VCaP (cell line): ENCODE measurements around the gene STXBP2.

Experiments
- H3K27ac ChIP-seq: fragments of 450-650 bp; 2 replicates; pipeline ENCODE4 v1.5.1; 2017
- TF ChIP-seq, protein P1 (sequence below): fragments of 450-650 bp; conservative IDR thresholded peaks from 2 replicates; pipeline ENCODE4 v1.5.1; 2017; ENCODE audit warnings: mild to moderate bottlenecking, moderate library complexity

STXBP2 gene

DNA sequence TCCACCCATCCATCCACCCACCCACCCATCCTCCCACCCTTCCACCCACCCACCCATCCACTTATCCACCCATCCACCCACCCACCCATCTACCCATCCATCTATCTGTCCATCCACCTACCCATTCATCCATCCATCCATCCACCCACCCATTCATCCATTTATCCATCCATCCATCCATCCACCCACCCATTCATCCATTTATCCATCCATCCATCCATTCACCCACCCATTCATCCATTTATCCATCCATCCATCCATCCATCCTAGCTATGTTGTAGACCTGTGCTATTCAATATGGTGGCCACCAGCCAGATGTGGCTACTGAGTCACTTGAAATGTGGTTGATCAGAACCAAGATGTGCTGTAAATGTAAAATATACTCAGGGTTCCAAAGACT lies 36.2 kb upstream of the STXBP2 start:
- no peak overlapping the region for H3K27ac ChIP-seq
- TF ChIP-seq, protein P1, sequence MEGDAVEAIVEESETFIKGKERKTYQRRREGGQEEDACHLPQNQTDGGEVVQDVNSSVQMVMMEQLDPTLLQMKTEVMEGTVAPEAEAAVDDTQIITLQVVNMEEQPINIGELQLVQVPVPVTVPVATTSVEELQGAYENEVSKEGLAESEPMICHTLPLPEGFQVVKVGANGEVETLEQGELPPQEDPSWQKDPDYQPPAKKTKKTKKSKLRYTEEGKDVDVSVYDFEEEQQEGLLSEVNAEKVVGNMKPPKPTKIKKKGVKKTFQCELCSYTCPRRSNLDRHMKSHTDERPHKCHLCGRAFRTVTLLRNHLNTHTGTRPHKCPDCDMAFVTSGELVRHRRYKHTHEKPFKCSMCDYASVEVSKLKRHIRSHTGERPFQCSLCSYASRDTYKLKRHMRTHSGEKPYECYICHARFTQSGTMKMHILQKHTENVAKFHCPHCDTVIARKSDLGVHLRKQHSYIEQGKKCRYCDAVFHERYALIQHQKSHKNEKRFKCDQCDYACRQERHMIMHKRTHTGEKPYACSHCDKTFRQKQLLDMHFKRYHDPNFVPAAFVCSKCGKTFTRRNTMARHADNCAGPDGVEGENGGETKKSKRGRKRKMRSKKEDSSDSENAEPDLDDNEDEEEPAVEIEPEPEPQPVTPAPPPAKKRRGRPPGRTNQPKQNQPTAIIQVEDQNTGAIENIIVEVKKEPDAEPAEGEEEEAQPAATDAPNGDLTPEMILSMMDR, result no peak

DNA sequence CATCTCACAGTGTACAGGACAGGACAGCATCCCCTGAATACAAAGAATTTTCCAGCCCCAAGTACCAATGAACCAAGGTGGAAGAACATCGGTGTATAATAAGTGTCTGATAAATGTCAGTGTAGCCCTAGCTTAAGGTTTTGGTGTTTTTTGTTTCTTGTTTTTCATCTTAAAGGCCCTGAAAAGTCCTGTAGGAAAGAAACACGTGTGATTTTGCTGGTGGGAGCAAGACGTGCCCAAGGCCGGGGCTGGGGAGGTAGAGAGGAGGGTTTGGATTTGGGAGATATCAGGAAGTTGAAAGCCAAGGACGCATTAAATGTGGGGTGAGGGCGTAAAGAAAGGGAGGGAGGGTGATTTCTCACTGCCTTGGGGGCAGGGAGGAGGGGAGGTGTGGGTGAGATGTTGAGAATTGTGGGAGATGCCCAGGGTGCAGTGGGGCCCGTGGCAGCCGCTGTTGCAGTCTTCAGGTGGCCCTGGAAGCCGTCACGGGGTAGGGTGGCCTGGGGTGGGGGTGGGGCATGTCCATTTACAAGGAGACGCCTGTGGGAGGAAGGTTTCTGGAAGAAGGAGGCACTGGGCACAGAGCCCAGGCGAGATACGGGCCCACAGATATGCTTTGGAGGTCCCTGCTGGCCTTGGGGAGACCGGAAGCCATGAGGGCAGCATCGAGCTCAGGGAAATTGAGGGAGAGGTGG lies 34.5 kb upstream of the STXBP2 start:
- TF ChIP-seq, protein P1, result no peak
- H3K27ac ChIP-seq, result no peak overlapping the region

DNA sequence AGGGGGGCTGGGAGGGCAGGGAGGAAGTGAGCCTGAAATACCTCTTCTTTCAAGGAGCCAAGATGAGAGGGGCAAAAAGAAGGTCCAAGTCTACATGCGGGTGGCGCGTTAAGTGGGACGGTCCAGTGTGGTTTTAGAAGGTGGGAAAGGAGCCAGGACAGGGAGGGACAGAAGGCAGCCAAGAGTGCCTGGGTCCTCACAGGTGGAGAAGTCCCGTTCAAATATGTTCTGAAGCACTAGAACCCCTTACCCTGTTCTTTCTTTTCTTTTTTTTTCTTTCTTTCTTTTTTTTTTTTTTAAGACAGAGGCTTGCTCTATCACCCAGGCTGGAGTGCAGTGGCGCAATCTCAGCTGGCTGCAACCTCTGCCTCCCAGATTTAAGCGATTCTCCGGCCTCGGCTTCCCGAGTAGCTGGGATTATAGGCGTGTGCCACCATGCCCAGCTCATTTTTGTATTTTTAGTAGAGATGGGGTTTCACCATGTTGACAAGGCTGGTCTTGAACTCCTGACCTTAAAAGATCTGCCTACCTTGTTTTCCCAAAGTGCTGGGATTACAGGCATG lies 33.9 kb upstream of the STXBP2 start:
- TF ChIP-seq, protein P1, result no peak

DNA sequence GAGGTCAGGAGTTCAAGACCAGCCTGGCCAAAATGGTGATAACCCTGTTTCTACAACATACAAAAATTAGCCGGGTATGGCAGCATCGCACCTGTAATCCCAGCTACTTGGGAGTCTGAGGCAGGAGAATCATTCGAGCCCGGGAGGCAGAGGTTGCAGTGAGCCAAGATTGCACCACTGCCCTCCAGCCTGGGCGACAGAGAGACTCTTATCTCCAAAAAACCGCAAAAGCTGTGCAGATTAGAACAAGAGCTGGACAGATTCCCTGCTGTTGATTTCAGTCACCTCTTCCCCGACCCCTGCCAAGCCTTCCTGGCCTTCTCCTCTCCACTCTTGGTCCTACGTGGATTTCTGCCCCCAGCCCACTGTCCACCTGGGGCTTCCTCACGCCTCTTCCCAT lies 33.0 kb upstream of the STXBP2 start:
- no peak overlapping the region for H3K27ac ChIP-seq
- TF ChIP-seq, protein P1, result no peak

More for the DNA sequence above, 33.9 kb upstream of the STXBP2 start:
- no peak overlapping the region for H3K27ac ChIP-seq

DNA sequence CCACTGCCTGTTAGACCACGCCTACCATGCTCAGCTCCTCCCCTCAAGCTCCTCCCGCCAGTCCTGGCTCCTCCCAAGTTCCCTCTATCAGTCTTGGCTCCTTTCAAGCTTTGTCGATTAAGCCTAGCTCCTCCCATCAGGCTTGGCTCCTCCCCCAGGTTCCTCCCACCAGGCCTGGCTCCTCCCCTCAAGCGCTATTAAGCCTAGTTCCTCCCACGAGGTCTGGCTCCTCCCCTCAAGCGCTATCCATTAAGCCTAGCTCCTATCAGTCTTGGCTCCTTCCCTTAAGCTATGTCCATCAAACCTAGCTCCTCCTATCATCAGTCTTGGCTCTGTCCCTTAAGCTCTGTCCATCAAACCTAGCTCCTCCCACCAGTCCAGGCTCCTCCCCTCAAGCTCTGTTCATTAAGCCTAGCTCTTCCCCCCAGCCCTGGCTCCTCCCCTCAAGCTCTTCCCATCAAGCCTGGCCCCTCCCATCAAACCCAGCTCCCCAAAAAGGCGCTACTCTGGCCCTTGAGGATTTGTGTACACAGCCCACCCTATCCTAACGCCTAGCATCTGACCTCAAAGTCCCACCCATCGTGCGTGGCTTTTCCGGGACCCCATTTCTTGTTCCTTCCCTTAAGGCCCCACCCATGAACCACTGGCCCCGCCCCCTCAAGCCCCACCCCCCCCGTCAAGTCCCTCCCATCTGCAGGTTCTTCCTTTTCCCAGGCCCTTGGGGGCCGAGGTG lies 31.3 kb upstream of the STXBP2 start:
- no peak overlapping the region for H3K27ac ChIP-seq
- TF ChIP-seq, protein P1, result no peak

DNA sequence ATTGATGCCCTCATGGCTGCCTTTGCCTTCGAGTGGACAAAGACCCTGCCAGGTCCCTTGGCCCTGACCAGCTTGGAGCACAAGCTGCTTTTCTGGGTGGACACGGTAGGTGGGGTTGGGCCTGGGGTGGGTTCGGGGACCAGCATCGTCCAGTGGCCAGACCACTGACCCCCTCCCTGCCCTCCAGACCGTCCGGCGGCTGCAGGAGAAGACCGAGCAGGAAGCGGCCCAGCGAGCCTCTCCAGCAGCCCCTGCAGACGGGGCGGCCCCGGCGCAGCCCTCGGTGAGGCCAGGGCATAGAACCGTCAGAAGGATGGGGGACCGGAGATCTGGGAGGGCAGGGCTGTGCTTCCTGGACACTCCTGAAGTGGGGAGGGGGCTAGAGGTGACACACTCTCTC lies 30.6 kb upstream of the STXBP2 start:
- TF ChIP-seq, protein P1, result no peak
- H3K27ac ChIP-seq, result no peak overlapping the region

DNA sequence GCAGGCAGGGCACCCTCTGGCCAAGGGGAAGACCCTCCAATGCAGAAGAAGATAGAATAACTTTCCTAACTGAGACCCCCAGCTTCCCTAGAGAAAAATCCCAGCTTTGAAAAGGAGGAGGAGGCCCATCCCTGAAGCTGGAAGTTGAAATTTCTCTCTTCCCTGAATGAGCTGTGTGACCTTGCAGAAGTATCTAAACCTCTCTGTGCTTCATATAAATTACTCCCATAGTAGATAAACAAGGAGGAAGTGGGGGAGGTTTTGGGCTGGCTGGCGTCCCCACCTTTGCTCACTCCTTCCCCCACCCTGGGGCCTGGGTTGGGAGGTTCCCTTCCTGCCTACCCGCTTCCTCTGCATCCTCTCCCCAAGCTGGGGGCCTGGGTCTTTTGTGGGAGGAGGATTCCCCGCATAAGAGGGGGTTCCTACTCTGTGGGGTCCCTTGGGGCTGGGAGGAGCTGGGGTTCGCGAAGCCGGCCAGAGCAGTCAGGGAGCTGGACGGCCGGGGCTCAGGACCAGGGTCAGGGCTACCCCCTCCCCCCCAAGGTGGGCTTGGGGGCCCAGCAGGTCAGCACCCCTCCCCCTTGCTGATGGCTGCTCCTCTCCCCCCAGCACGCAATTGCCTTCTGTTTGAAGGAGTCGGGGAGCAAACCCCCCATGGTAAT lies 29.6 kb upstream of the STXBP2 start:
- TF ChIP-seq, protein P1, result no peak
- H3K27ac ChIP-seq, result no peak overlapping the region
